Measurements from ENCODE around the gene TBP.

Gene TBP

DNA sequence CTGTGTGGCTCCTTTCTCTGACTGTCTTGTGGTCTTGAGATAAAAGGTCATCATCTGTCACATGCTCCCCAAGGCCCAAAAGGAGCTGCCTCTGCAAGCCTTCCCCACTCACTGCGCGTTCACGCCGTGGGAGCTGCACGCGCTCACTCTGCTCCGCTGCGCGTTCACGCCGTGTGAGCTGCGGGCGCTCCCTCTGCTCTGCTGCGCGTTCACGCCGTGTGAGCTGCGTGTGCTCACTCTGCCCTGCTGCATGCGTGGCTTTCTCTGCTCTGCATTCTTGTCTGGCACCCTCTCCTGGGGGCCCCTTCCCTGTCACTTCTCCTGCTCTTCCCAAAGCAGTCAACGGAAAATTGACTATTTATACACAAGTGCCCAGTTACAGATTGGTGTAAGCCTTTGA is 43.5 kb upstream of the TBP start:
- DNase-seq (ENCODE audit: low read depth): no peak
- no peak overlapping the region for H3K4me3 ChIP-seq (ENCODE audit: control insufficient read depth, low read depth, low read length)
- TF ChIP-seq, protein P1, sequence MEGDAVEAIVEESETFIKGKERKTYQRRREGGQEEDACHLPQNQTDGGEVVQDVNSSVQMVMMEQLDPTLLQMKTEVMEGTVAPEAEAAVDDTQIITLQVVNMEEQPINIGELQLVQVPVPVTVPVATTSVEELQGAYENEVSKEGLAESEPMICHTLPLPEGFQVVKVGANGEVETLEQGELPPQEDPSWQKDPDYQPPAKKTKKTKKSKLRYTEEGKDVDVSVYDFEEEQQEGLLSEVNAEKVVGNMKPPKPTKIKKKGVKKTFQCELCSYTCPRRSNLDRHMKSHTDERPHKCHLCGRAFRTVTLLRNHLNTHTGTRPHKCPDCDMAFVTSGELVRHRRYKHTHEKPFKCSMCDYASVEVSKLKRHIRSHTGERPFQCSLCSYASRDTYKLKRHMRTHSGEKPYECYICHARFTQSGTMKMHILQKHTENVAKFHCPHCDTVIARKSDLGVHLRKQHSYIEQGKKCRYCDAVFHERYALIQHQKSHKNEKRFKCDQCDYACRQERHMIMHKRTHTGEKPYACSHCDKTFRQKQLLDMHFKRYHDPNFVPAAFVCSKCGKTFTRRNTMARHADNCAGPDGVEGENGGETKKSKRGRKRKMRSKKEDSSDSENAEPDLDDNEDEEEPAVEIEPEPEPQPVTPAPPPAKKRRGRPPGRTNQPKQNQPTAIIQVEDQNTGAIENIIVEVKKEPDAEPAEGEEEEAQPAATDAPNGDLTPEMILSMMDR (conservative IDR thresholded peaks at IDR 0.05; ENCODE audit: control insufficient read depth, insufficient read depth, low read depth, low read length): no peak

DNA sequence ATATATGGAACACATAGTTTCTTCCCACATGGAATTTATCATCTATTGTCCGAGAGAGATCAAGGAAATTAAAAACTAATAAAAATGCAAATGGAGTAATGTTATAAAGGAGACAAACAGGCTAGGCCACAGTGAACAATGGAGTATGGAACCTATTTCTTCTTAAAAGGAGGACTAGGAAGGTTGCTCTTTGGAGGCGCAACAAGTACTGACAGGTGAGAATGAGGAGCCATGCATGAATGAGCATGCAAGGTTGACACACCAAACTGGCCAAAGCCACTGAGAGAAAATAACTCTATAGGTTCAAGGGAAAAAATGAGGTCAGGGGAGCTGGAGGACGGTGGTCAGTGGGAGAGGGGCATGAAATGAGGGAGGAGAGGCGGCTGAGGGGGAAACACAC is 41.9 kb upstream of the TBP start:
- TF ChIP-seq, protein P1 (conservative IDR thresholded peaks at IDR 0.05; ENCODE audit: control insufficient read depth, insufficient read depth, low read depth, low read length): no peak
- DNase-seq (ENCODE audit: low read depth): no peak
- H3K4me3 ChIP-seq (ENCODE audit: control insufficient read depth, low read depth, low read length): no peak overlapping the region

DNA sequence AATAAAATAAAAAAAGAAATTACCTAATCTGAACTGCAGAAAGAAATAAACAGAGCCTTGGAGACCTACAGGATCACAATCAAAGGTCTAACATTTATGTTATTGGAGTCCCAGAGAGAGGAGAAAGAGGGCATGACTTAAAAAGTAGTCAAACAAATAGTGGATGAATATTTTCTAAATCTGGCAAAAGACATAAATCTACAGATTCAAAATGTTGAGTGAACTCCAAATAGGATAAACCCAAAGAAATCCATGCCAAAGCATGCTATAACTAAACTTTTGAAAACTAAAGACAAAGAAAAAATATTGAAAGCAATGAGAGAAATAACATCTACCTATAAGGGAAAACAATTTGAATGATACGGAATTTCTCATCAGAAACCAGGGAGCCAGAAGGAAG is 39.3 kb upstream of the TBP start:
- TF ChIP-seq, protein P1 (conservative IDR thresholded peaks at IDR 0.05; ENCODE audit: control insufficient read depth, insufficient read depth, low read depth, low read length): no peak
- H3K4me3 ChIP-seq (ENCODE audit: control insufficient read depth, low read depth, low read length): no peak overlapping the region
- DNase-seq (ENCODE audit: low read depth): no peak

DNA sequence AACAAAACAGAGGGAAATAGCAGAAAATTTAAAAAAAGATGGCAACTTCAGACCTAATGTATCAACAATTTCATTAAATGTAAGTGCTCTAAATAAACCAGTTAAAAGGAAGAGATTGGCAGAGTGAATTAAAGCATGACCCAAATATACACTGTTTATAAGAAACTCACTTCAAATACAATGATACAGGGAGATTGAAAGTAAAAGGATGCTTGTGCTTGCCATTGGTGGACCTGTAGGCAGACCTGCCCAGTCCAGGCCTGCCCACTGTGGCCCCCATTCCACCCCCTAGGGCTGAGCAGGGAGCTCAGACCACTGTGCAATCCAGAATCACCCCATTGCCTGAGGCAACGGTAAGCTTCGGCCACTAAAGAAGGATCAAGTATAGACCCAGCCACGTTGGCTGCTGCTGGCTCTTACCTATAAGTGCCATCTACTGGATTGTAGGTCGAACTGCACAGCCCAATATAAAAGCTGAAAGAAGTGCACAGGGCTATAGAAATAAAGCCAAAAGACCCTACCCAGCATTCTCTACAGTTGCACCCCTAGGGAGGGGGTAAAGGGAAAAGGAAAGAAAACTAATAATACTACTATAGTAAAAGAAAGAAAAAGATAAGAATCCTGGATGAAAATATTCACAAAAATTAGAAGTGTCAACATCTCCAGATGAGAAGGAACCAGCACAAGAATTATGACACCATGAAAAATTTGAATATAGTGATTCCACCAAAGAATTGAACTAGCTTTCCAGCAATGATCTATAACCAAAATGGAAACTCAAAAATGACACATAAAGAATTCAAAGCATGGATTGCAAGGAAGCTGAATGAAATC is 37.2 kb upstream of the TBP start:
- TF ChIP-seq, protein P1 (conservative IDR thresholded peaks at IDR 0.05; ENCODE audit: control insufficient read depth, insufficient read depth, low read depth, low read length): peak; percentile 92
- peak; percentile 79 for DNase-seq (ENCODE audit: low read depth)
- no peak overlapping the region for H3K4me3 ChIP-seq (ENCODE audit: control insufficient read depth, low read depth, low read length)

DNA sequence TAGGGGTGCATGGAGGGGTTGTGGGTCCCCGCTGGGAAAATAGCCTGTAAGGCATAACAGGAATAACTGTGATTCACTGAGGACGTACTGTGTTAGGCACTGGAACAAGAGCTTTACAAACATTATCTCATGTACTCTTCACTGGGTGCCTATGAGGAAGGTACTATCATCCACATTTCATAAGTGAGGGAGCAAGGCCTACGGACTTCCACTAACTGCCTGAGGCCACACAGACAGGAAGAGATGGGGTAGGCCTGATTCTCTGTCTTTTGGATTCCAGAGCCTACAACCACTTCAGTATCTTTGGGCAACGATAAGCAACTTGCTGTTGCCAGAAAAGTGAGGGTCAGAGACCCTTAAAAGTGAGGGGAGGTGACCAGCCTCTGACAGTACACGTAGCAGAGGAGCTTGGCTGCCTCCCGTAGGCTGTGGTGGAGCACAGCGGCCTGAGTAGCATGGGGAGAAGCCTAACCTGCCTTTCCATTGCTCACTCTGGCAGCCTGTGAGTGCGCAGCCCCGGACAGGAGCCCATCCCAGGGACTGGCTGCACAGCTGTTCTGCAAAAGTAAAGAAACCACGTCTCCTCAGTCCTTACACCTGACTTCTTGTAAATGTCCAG is 31.5 kb upstream of the TBP start:
- DNase-seq (ENCODE audit: low read depth): peak; percentile 16
- TF ChIP-seq, protein P1 (conservative IDR thresholded peaks at IDR 0.05; ENCODE audit: control insufficient read depth, insufficient read depth, low read depth, low read length): peak; percentile 31

DNA sequence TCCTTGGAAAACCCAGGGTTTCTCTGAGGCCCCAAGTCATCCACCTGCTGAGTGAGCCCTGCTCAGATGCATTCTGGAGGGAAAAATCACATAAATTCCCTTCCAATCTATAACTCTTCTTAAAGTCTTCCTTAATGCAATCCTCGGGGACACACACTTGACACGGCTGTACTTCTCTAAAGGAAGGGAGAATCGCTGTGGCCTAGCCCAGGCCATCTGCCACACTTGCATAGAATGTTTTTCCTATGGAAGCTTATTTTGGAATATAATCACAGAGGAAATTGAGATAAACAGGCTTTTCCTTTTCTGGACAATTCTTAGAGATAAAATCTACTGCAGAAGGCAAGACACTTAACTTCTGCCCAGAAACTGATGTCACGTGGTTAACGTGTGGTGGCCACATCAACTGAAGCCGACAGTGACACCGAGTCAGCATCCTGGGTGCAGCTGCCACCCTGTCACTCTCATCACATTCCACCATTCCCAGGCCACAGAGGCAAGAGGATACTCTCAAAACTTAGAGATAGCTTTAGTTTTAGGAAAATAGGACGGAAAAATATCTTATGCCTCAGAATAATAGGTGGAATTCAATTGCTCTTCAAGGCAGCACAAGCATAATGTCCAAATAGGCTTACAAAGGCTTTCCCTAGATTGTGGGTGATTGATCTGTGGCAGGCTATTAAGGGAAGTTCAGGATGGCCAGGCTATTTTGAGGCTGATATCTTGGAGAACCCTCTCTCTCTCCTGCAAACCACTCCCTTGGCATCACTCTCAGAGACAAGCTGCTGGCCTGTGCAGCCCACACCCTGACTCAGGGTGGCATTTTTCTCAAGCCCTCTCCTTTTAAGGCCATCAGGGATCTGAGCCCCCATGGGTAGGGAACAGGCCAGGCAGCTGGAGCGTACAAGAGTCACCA is 30.7 kb upstream of the TBP start:
- H3K4me3 ChIP-seq (ENCODE audit: control insufficient read depth, low read depth, low read length): no peak overlapping the region
- no peak for DNase-seq (ENCODE audit: low read depth)
- TF ChIP-seq, protein P1 (conservative IDR thresholded peaks at IDR 0.05; ENCODE audit: control insufficient read depth, insufficient read depth, low read depth, low read length): no peak

More for the DNA sequence above, 31.5 kb upstream of the TBP start:
- H3K4me3 ChIP-seq (ENCODE audit: control insufficient read depth, low read depth, low read length): no peak overlapping the region

All from fibroblast of mammary gland (primary cell).